Skeletal muscle satellite cell (primary cell): ENCODE data around the gene PPP1R3A.

Experiments used
- H3K27me3 ChIP-seq: 2 replicates; pipeline ENCODE4 v1.7.0; 2013; ENCODE audit warnings: low read length; ENCODE audit not compliant: control insufficient read depth, insufficient read depth
- H3K36me3 ChIP-seq: 2 replicates; pipeline ENCODE4 v1.7.0; 2013; ENCODE audit warnings: mild to moderate bottlenecking, control low read depth, low read length; ENCODE audit not compliant: insufficient read depth
- H3K4me1 ChIP-seq: 2 replicates; pipeline ENCODE4 v1.7.0; 2013; ENCODE audit warnings: low read length; ENCODE audit not compliant: control insufficient read depth, insufficient read depth
- H3K4me2 ChIP-seq: 2 replicates; pipeline ENCODE4 v1.7.0; 2013; ENCODE audit warnings: mild to moderate bottlenecking, low read length
- H3K4me3 ChIP-seq: 2 replicates; pipeline ENCODE4 v1.7.0; 2013; ENCODE audit warnings: low read length
- H3K9ac ChIP-seq: 2 replicates; pipeline ENCODE4 v1.7.0; 2013; ENCODE audit warnings: mild to moderate bottlenecking, low read depth, low read length, moderate library complexity
- H3K9me3 ChIP-seq: replicated peaks from 2 replicates; pipeline ENCODE4 v1.7.0; 2013; ENCODE audit warnings: mild to moderate bottlenecking, control low read depth, low read length

Gene PPP1R3A

GRCh38 chr7:113917840-113918239 lies 969 bp downstream of the PPP1R3A start:
- H3K4me2 ChIP-seq = no peak overlapping the region
- H3K9ac ChIP-seq = no peak overlapping the region
- H3K36me3 ChIP-seq = no peaks in the 10 kb centered on the region
- no peaks in the 10 kb centered on the region for H3K27me3 ChIP-seq
- no peaks in the 10 kb centered on the region for H3K4me1 ChIP-seq
- H3K9me3 ChIP-seq = no peaks in the 10 kb centered on the region
- no peak overlapping the region for H3K4me3 ChIP-seq

GRCh38 chr7:113915956-113916355 lies 2.9 kb downstream of the PPP1R3A start:
- H3K9ac ChIP-seq = no peak overlapping the region
- no peaks in the 10 kb centered on the region for H3K27me3 ChIP-seq
- no peak overlapping the region for H3K4me2 ChIP-seq
- no peaks in the 10 kb centered on the region for H3K36me3 ChIP-seq
- H3K9me3 ChIP-seq = no peaks in the 10 kb centered on the region
- no peak overlapping the region for H3K4me3 ChIP-seq
- H3K4me1 ChIP-seq = no peaks in the 10 kb centered on the region

- H3K9ac ChIP-seq = no peak overlapping the region
- no peaks in the 10 kb centered on the region for H3K36me3 ChIP-seq
- H3K4me2 ChIP-seq = no peak overlapping the region
- no peak overlapping the region for H3K4me3 ChIP-seq
- no peaks in the 10 kb centered on the region for H3K27me3 ChIP-seq
- no peaks in the 10 kb centered on the region for H3K9me3 ChIP-seq
- no peaks in the 10 kb centered on the region for H3K4me1 ChIP-seq
These were observed 5.9 kb downstream of the PPP1R3A start for GRCh38 chr7:113912876-113913275.

- Histone ChIP-seq H3K4me1 (no peaks in the 10 kb centered on the region), H3K4me2 (no peak overlapping the region), H3K27me3 (no peaks in the 10 kb centered on the region), H3K36me3 (no peaks in the 10 kb centered on the region), H3K4me3 (no peak overlapping the region), H3K9ac (no peak overlapping the region), H3K9me3 (no peaks in the 10 kb centered on the region)
These were observed 11.2 kb downstream of the PPP1R3A start for GRCh38 chr7:113907617-113908016.

- Histone ChIP-seq H3K4me2 (no peak overlapping the region), H3K27me3 (no peaks in the 10 kb centered on the region), H3K9ac (no peak overlapping the region), H3K4me3 (no peak overlapping the region), H3K9me3 (no peaks in the 10 kb centered on the region), H3K36me3 (no peaks in the 10 kb centered on the region), H3K4me1 (no peaks in the 10 kb centered on the region)
These were observed 14.3 kb downstream of the PPP1R3A start for GRCh38 chr7:113904521-113904920.

GRCh38 chr7:113892818-113893217 lies 26.0 kb downstream of the PPP1R3A start:
- H3K4me3 ChIP-seq = no peak overlapping the region
- H3K9ac ChIP-seq = no peak overlapping the region

GRCh38 chr7:113891828-113892227 lies 27.0 kb downstream of the PPP1R3A start:
- H3K4me3 ChIP-seq = no peak overlapping the region
- peak overlapping the region; percentile 23 for H3K4me2 ChIP-seq
- no peaks in the 10 kb centered on the region for H3K36me3 ChIP-seq
- no peaks in the 10 kb centered on the region for H3K27me3 ChIP-seq
- peak overlapping the region; percentile 45 for H3K9ac ChIP-seq
- H3K9me3 ChIP-seq = no peaks in the 10 kb centered on the region
- peaks cover 34% of the 10 kb centered on the region for H3K4me1 ChIP-seq

More at GRCh38 chr7:113892818-113893217, 26.0 kb downstream of the PPP1R3A start:
- no peaks in the 10 kb centered on the region for H3K27me3 ChIP-seq
- no peaks in the 10 kb centered on the region for H3K36me3 ChIP-seq
- no peak overlapping the region for H3K4me2 ChIP-seq
- no peaks in the 10 kb centered on the region for H3K9me3 ChIP-seq
- H3K4me1 ChIP-seq = peaks cover 34% of the 10 kb centered on the region

GRCh38 chr7:113891031-113891350 lies 27.8 kb downstream of the PPP1R3A start:
- H3K4me2 ChIP-seq = no peak overlapping the region

GRCh38 chr7:113890331-113891030 lies 28.3 kb downstream of the PPP1R3A start:
- Histone ChIP-seq H3K9ac (peak overlapping the region; percentile 32), H3K9me3 (no peaks in the 10 kb centered on the region), H3K36me3 (no peaks in the 10 kb centered on the region), H3K27me3 (no peaks in the 10 kb centered on the region), H3K4me1 (peaks cover 34% of the 10 kb centered on the region), H3K4me3 (peak overlapping the region; percentile 15), H3K4me2 (peak overlapping the region; percentile 46)

More at GRCh38 chr7:113891031-113891350, 27.8 kb downstream of the PPP1R3A start:
- H3K9me3 ChIP-seq = no peaks in the 10 kb centered on the region
- no peak overlapping the region for H3K9ac ChIP-seq
- no peaks in the 10 kb centered on the region for H3K27me3 ChIP-seq
- H3K4me3 ChIP-seq = no peak overlapping the region
- peaks cover 34% of the 10 kb centered on the region for H3K4me1 ChIP-seq
- no peaks in the 10 kb centered on the region for H3K36me3 ChIP-seq

GRCh38 chr7:113883096-113883495 lies 35.7 kb downstream of the PPP1R3A start:
- Histone ChIP-seq H3K4me1 (no peaks in the 10 kb centered on the region), H3K4me2 (no peak overlapping the region), H3K4me3 (no peak overlapping the region), H3K36me3 (no peaks in the 10 kb centered on the region), H3K9me3 (no peaks in the 10 kb centered on the region), H3K9ac (no peak overlapping the region), H3K27me3 (no peaks in the 10 kb centered on the region)

- H3K4me2 ChIP-seq = no peak overlapping the region
These were observed 38.2 kb downstream of the PPP1R3A start for GRCh38 chr7:113880559-113880958.

GRCh38 chr7:113878394-113878992 lies 40.3 kb downstream of the PPP1R3A start:
- no peak overlapping the region for H3K4me2 ChIP-seq
- no peaks in the 10 kb centered on the region for H3K9me3 ChIP-seq
- H3K4me3 ChIP-seq = no peak overlapping the region
- no peak overlapping the region for H3K9ac ChIP-seq
- no peaks in the 10 kb centered on the region for H3K36me3 ChIP-seq
- H3K27me3 ChIP-seq = no peaks in the 10 kb centered on the region
- peaks cover 2% of the 10 kb centered on the region for H3K4me1 ChIP-seq

More at GRCh38 chr7:113880559-113880958, 38.2 kb downstream of the PPP1R3A start:
- Histone ChIP-seq H3K27me3 (no peaks in the 10 kb centered on the region), H3K9ac (no peak overlapping the region), H3K9me3 (no peaks in the 10 kb centered on the region), H3K4me1 (no peaks in the 10 kb centered on the region), H3K4me3 (no peak overlapping the region), H3K36me3 (no peaks in the 10 kb centered on the region)
